HepG2 (cell line): ENCODE measurements around the gene METTL26. TPM values are rescaled to one million over a fixed set of nuclear protein-coding genes. Genes with fewer than 3 reads are reported as not detected.
A peak's percentile ranks its signal among the peaks of the same experiment; 100 is the strongest.

Source experiments
- HOXA5 ChIP-seq: sonication (generic); formaldehyde crosslinking; IDR thresholded peaks from 2 replicates; pipeline ENCODE4 v1.4.0; 2020; ENCODE audit warnings: missing genetic modification reagents
- MAFK ChIP-seq, 2 experiments: IDR thresholded peaks in 1 of 2; conservative IDR thresholded peaks in 1 of 2; 2 replicates each; pipeline ENCODE4 v1.6.1; 2011; ENCODE audit warnings: improper control_type of control experiment in 2 of 2, low read length in 2 of 2
- MIER3 ChIP-seq: IDR thresholded peaks from 2 replicates; pipeline ENCODE4 v1.6.1; 2016; ENCODE audit warnings: missing compliant biosample characterization, borderline replicate concordance
- NFIC ChIP-seq: IDR thresholded peaks from 2 replicates; pipeline ENCODE4 v1.6.1; 2012; ENCODE audit warnings: mild to moderate bottlenecking, low read length, inconsistent platforms
- TBX3 ChIP-seq: fragments of 450-650 bp; IDR thresholded peaks from 2 replicates; pipeline ENCODE4 v1.6.1; 2017; ENCODE audit warnings: antibody characterized with exemption, mild to moderate bottlenecking, inconsistent platforms, borderline replicate concordance
- TCF7 ChIP-seq: sonication (generic); IDR thresholded peaks from 2 replicates; pipeline ENCODE4 v1.6.1; 2016; ENCODE audit warnings: antibody characterized with exemption, low read depth
- THYN1 ChIP-seq: sonication (generic); formaldehyde crosslinking; IDR thresholded peaks from 2 replicates; pipeline ENCODE4 v1.8.1; 2023; ENCODE audit warnings: low read depth, mild to moderate bottlenecking, moderate library complexity, missing genetic modification reagents, borderline replicate concordance
- TOE1 ChIP-seq: sonication (generic); formaldehyde crosslinking; IDR thresholded peaks from 2 replicates; pipeline ENCODE4 v1.4.0; 2020; ENCODE audit warnings: mild to moderate bottlenecking, missing genetic modification reagents
- ZNF713 ChIP-seq: sonication (generic); formaldehyde crosslinking; IDR thresholded peaks from 2 replicates; pipeline ENCODE4 v1.4.0; 2020; ENCODE audit warnings: mild to moderate bottlenecking, missing genetic modification reagents
- polyA plus RNA-seq, 8 experiments: library from polyadenylated mRNA; depleted of rRNA in 3 of 8; stranded (reverse) in 7 of 8; unstranded in 1 of 8; fragments of >200 nt; fragmentation: Illumina TruSeq in 4 of 8; extraction: Trizol in 4 of 8; gene quantifications; 2 replicates each; pipeline versions ENCODE4 v1.2.1 to v1.2.3, GENCODE V29; 2011 to 2016; ENCODE audit warnings: low read depth in 4 of 8, missing spikeins in 1 of 8, mixed read lengths in 1 of 8; ENCODE audit not compliant: insufficient read depth in 1 of 8
- total RNA-seq, 5 experiments: library from RNA; depleted of rRNA; stranded (reverse); fragments of >200 nt; fragmentation: Illumina TruSeq; extraction: Trizol; gene quantifications; 2 replicates each; pipeline ENCODE4 v1.2.3, GENCODE V29; 2016; ENCODE audit warnings: low read depth in 1 of 5
- TF ChIP-seq, protein P1 (sequence below): sonication (generic); formaldehyde crosslinking; IDR thresholded peaks from 2 replicates; pipeline ENCODE4 v1.9.0; 2021; ENCODE audit warnings: missing genetic modification reagents, borderline replicate concordance
- TF ChIP-seq, protein P2 (sequence below): sonication (generic); formaldehyde crosslinking; IDR thresholded peaks from 2 replicates; pipeline ENCODE4 v1.4.0; 2020; ENCODE audit warnings: missing genetic modification reagents
- TF ChIP-seq, protein P3 (sequence below): sonication (generic); formaldehyde crosslinking; IDR thresholded peaks from 2 replicates; pipeline ENCODE4 v1.5.0; 2020; ENCODE audit warnings: missing genetic modification reagents, mild to moderate bottlenecking, borderline replicate concordance
- TF ChIP-seq, protein P4 (sequence below): sonication (generic); formaldehyde crosslinking; IDR thresholded peaks from 2 replicates; pipeline ENCODE4 v1.8.0; 2022; ENCODE audit warnings: missing genetic modification reagents, mild to moderate bottlenecking, moderate library complexity, borderline replicate concordance

METTL26 gene
- total and polyA plus RNA-seq, 2 of the 13 experiments (the other 11 are each of a cell fraction or from before 2014, with no cell fraction given), result 65.5 to 70.1 TPM

DNA sequence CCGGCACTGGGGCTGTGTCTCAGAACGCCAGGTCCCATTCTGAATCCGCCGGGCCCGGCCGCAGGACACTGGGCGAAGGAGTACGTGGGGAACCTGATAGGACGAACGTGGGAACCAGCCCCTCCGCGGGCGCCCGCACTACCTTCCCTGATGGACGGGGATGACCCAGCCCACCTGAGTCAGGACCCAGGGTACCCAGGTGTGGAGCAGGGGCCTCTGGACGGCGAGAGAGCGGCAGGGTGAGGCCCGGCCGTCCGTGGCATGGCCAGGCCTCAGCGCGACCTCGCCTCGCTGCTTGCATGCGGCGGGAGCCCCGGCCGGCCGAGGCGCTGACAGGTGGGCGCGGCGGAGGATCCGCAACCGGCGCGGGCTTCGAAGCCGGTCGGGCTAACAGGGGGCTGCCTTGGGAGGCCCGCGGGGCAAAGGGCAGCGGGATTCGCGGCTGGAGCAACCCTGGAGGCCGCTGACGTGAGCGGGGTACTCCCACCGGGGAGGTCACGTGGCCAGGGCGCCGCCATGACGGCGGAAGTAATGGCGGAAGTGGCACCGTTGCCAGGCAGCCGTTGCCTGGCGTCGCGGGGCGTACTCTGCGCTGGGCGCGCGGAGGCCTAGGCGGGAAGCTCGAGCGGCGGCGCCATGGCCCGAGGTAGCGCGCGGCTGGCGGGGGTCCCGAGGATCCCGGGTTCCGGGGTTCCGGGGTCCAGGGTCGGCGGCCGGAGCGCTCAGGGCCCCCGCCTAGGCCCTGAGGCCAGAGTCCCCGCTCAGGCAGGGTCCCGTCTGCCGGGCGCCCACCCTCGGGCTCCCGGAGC is 12.9 kb upstream of the METTL26 start, which contains the start of gene WDR90 (continued):
- TF ChIP-seq MAFK (conservative IDR thresholded peaks at IDR 0.05 in 1 of 2, IDR thresholded peaks at IDR 0.05 in 1 of 2; ENCODE audit: low read length in 2 of 2) (no peak), TOE1 (CRISPR knock-in tag) (no peak), ZNF713 (CRISPR knock-in tag) (peak; percentile 86; the same call in 1 of the 2 replicates), THYN1 (CRISPR knock-in tag) (no peak), NFIC (no peak), HOXA5 (peak; percentile 78; the same call in 1 of the 2 replicates), TBX3 (no peak), TCF7 (no peak), MIER3 (CRISPR knock-in tag) (peak; percentile 79)
- TF ChIP-seq, protein P1, sequence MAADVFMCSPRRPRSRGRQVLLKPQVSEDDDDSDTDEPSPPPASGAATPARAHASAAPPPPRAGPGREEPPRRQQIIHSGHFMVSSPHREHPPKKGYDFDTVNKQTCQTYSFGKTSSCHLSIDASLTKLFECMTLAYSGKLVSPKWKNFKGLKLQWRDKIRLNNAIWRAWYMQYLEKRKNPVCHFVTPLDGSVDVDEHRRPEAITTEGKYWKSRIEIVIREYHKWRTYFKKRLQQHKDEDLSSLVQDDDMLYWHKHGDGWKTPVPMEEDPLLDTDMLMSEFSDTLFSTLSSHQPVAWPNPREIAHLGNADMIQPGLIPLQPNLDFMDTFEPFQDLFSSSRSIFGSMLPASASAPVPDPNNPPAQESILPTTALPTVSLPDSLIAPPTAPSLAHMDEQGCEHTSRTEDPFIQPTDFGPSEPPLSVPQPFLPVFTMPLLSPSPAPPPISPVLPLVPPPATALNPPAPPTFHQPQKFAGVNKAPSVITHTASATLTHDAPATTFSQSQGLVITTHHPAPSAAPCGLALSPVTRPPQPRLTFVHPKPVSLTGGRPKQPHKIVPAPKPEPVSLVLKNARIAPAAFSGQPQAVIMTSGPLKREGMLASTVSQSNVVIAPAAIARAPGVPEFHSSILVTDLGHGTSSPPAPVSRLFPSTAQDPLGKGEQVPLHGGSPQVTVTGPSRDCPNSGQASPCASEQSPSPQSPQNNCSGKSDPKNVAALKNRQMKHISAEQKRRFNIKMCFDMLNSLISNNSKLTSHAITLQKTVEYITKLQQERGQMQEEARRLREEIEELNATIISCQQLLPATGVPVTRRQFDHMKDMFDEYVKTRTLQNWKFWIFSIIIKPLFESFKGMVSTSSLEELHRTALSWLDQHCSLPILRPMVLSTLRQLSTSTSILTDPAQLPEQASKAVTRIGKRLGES (CRISPR knock-in tag), result no peak
- TF ChIP-seq, protein P2, sequence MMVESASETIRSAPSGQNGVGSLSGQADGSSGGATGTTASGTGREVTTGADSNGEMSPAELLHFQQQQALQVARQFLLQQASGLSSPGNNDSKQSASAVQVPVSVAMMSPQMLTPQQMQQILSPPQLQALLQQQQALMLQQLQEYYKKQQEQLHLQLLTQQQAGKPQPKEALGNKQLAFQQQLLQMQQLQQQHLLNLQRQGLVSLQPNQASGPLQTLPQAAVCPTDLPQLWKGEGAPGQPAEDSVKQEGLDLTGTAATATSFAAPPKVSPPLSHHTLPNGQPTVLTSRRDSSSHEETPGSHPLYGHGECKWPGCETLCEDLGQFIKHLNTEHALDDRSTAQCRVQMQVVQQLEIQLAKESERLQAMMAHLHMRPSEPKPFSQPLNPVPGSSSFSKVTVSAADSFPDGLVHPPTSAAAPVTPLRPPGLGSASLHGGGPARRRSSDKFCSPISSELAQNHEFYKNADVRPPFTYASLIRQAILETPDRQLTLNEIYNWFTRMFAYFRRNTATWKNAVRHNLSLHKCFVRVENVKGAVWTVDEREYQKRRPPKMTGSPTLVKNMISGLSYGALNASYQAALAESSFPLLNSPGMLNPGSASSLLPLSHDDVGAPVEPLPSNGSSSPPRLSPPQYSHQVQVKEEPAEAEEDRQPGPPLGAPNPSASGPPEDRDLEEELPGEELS (CRISPR knock-in tag), result no peak
- TF ChIP-seq, protein P3, sequence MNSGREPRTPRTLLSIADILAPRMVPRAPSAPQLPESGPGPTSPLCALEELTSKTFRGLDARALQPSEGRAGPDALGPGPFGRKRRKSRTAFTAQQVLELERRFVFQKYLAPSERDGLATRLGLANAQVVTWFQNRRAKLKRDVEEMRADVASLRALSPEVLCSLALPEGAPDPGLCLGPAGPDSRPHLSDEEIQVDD (CRISPR knock-in tag), result peak; percentile 76; the same call in 1 of the 2 replicates
- TF ChIP-seq, protein P4, sequence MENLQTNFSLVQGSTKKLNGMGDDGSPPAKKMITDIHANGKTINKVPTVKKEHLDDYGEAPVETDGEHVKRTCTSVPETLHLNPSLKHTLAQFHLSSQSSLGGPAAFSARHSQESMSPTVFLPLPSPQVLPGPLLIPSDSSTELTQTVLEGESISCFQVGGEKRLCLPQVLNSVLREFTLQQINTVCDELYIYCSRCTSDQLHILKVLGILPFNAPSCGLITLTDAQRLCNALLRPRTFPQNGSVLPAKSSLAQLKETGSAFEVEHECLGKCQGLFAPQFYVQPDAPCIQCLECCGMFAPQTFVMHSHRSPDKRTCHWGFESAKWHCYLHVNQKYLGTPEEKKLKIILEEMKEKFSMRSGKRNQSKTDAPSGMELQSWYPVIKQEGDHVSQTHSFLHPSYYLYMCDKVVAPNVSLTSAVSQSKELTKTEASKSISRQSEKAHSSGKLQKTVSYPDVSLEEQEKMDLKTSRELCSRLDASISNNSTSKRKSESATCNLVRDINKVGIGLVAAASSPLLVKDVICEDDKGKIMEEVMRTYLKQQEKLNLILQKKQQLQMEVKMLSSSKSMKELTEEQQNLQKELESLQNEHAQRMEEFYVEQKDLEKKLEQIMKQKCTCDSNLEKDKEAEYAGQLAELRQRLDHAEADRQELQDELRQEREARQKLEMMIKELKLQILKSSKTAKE (CRISPR knock-in tag), result no peak
